Gastroesophageal sphincter (tissue), 3 donors: ENCODE data around the gene ZCCHC17.

Experiments used
- EP300 ChIP-seq: sonication (generic); formaldehyde crosslinking; IDR thresholded peaks from one replicate; pipeline ENCODE4 v1.6.1; 2017; ENCODE audit warnings: antibody characterized with exemption, mild to moderate bottlenecking
- POLR2A ChIP-seq, 2 donors: fragments of 450-650 bp; IDR thresholded peaks; one replicate each; pipeline ENCODE4 v1.6.1; 2017; ENCODE audit warnings: antibody characterized with exemption in 2 of 2, mild to moderate bottlenecking in 2 of 2, moderate library complexity in 1 of 2
- POLR2AphosphoS5 ChIP-seq: sonication (generic); formaldehyde crosslinking; IDR thresholded peaks from one replicate; pipeline ENCODE4 v1.6.1; 2017; ENCODE audit warnings: antibody characterized with exemption
- TF ChIP-seq, protein P1 (sequence below), 4 experiments: fragments of 200-600 bp in 2 of 4; fragments of 450-650 bp in 2 of 4; sonication (generic) in 1 of 4; IDR thresholded peaks; one replicate each; pipeline ENCODE4 v1.5.1; 2017 to 2019; ENCODE audit warnings: antibody characterized with exemption in 4 of 4, mild to moderate bottlenecking in 2 of 4, moderate library complexity in 2 of 4

DNA sequence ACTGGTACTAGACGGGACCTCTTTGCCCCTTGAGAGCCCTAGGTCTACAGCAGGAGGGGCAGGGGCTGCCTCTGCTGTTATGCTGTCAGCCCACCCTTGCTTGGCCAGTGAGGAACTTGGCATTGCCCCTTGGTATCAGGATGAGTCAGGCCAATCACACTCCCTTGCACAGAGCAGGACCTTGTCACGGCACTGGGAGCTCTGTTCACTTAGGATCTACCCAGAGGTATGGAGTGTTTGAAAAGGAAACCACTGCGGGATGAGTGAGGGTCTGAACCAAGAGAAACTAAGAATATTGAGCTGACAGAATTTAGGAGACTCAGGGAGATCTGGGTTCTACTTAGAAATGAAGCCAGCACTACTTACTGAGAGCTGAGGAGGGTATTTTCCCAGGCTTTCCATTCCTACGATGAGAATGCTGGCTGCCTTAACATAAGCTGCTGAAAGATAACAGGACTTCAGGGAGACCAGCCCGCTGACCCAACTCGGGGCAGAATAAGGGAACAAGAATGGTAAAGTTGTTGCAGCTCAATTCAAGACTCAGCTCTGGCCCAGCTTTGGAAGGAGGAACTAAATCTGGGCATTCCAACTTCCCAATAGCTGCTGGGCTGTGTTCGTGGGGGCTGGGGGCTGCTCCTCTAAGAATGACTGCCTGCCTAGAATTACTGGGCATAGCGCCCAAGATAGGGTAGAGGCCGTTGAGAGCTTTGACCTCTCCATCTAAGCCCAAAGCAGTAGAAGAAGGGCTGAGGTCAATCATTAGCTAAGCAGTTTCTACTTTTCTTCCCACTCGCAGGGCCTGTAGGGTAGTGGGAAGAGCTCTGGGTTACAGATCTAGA, 74.5 kb downstream of the ZCCHC17 start:
- TF ChIP-seq, protein P1, sequence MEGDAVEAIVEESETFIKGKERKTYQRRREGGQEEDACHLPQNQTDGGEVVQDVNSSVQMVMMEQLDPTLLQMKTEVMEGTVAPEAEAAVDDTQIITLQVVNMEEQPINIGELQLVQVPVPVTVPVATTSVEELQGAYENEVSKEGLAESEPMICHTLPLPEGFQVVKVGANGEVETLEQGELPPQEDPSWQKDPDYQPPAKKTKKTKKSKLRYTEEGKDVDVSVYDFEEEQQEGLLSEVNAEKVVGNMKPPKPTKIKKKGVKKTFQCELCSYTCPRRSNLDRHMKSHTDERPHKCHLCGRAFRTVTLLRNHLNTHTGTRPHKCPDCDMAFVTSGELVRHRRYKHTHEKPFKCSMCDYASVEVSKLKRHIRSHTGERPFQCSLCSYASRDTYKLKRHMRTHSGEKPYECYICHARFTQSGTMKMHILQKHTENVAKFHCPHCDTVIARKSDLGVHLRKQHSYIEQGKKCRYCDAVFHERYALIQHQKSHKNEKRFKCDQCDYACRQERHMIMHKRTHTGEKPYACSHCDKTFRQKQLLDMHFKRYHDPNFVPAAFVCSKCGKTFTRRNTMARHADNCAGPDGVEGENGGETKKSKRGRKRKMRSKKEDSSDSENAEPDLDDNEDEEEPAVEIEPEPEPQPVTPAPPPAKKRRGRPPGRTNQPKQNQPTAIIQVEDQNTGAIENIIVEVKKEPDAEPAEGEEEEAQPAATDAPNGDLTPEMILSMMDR (IDR thresholded peaks at IDR 0.05): no peak
- TF ChIP-seq POLR2A (IDR thresholded peaks at IDR 0.05) (no peak), EP300 (no peak), POLR2AphosphoS5 (no peak)
